ENCODE results near the gene ERP44.
"Not testable (repeated sequence)": the region's sequence is repeated elsewhere in the genome, so short reads cannot be mapped to it uniquely, and the experiment has no call there.

The ERP44 gene

DNA sequence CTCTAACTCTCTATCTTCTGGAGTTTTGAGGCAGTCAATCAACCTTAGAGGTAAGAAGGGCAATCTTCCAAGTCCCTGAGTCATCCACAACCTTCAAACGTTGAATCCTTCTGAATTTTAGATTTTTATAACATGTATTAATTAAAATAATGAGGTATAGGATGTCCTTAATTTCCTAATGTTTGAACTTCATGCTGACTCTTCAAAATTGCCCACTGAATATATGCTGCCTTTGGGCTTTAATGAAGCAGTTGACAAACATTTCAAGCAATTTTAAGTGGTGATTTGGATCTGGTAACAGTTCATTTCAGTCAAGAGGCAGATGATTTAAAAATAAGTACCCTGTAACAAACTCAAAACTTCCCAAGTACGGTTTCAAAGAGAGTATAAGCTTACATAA lies 26.0 kb downstream of the ERP44 start:
- Histone ChIP-seq H4K20me1 (ENCODE audit: control insufficient read depth, insufficient read depth, low read depth, low read length) (peaks cover 10% of the 10 kb centered on the region; the same call in 1 of the 2 replicates), H3K9me3 (ENCODE audit: control insufficient read depth, insufficient read depth, low read length) (no peaks in the 10 kb centered on the region), H3K36me3 (ENCODE audit: control insufficient read depth, low read length) (peaks cover 12% of the 10 kb centered on the region), H3K4me2 (ENCODE audit: low read length) (no peak overlapping the region), H3K27ac (ENCODE audit: low read depth, low read length) (no peak overlapping the region), H3F3A (ENCODE audit: control insufficient read depth, insufficient read depth) (no peaks in the 10 kb centered on the region), H3K4me3 (ENCODE audit: low read length) (no peak overlapping the region), H3K4me1 (ENCODE audit: control insufficient read depth, low read length) (peaks cover 22% of the 10 kb centered on the region), H3K79me2 (ENCODE audit: control insufficient read depth, low read length) (peaks cover 83% of the 10 kb centered on the region), H3K9me2 (replicated peaks; ENCODE audit: control insufficient read depth, low read length) (no peaks in the 10 kb centered on the region), H3K27me3 (ENCODE audit: control insufficient read depth, low read length) (no peaks in the 10 kb centered on the region)
- no peak for TF ChIP-seq CTCF (IDR thresholded peaks at IDR 0.05; ENCODE audit: low read depth, low read length, poor library complexity, severe bottlenecking)
- TF ChIP-seq EZH2phosphoT487 (IDR thresholded peaks at IDR 0.05; ENCODE audit: borderline replicate concordance, low read length), result no peak

- Histone ChIP-seq H3K9me3 (ENCODE audit: control insufficient read depth, insufficient read depth, low read length) (no peaks in the 10 kb centered on the region), H3K27ac (ENCODE audit: low read depth, low read length) (no peak overlapping the region), H3K4me1 (ENCODE audit: control insufficient read depth, low read length) (peaks cover 30% of the 10 kb centered on the region), H4K20me1 (ENCODE audit: control insufficient read depth, insufficient read depth, low read depth, low read length) (peaks cover 11% of the 10 kb centered on the region; the same call in 1 of the 2 replicates), H3K4me3 (ENCODE audit: low read length) (no peak overlapping the region), H3K36me3 (ENCODE audit: control insufficient read depth, low read length) (peaks cover 6% of the 10 kb centered on the region), H3K79me2 (ENCODE audit: control insufficient read depth, low read length) (peaks cover 75% of the 10 kb centered on the region), H3F3A (ENCODE audit: control insufficient read depth, insufficient read depth) (peaks cover 7% of the 10 kb centered on the region), H3K9me2 (replicated peaks; ENCODE audit: control insufficient read depth, low read length) (no peaks in the 10 kb centered on the region), H3K4me2 (ENCODE audit: low read length) (no peak overlapping the region), H3K27me3 (ENCODE audit: control insufficient read depth, low read length) (no peaks in the 10 kb centered on the region)
- TF ChIP-seq EZH2phosphoT487 (IDR thresholded peaks at IDR 0.05; ENCODE audit: borderline replicate concordance, low read length) (no peak), CTCF (IDR thresholded peaks at IDR 0.05; ENCODE audit: low read depth, low read length, poor library complexity, severe bottlenecking) (no peak)
These were observed 27.5 kb downstream of the ERP44 start for GRCh38 chr9:100071271-100071670.

- no peak overlapping the region for H3K27ac ChIP-seq (ENCODE audit: low read depth, low read length)
- no peaks in the 10 kb centered on the region for H3K9me3 ChIP-seq (ENCODE audit: control insufficient read depth, insufficient read depth, low read length)
- peaks cover 39% of the 10 kb centered on the region for H3K4me1 ChIP-seq (ENCODE audit: control insufficient read depth, low read length)
- TF ChIP-seq CTCF (IDR thresholded peaks at IDR 0.05; ENCODE audit: low read depth, low read length, poor library complexity, severe bottlenecking), result no peak
- TF ChIP-seq EZH2phosphoT487 (IDR thresholded peaks at IDR 0.05; ENCODE audit: borderline replicate concordance, low read length), result no peak
- H3K9me2 ChIP-seq (replicated peaks; ENCODE audit: control insufficient read depth, low read length), result no peaks in the 10 kb centered on the region
- H3K4me3 ChIP-seq (ENCODE audit: low read length), result no peak overlapping the region
- H3K79me2 ChIP-seq (ENCODE audit: control insufficient read depth, low read length), result peaks cover 75% of the 10 kb centered on the region
- H3K36me3 ChIP-seq (ENCODE audit: control insufficient read depth, low read length), result peaks cover 10% of the 10 kb centered on the region
- H3K27me3 ChIP-seq (ENCODE audit: control insufficient read depth, low read length), result no peaks in the 10 kb centered on the region
- H4K20me1 ChIP-seq (ENCODE audit: control insufficient read depth, insufficient read depth, low read depth, low read length), result peaks cover 15% of the 10 kb centered on the region; the same call in 1 of the 2 replicates
- H3F3A ChIP-seq (ENCODE audit: control insufficient read depth, insufficient read depth), result peaks cover 7% of the 10 kb centered on the region
- no peak overlapping the region for H3K4me2 ChIP-seq (ENCODE audit: low read length)
These were observed 28.4 kb downstream of the ERP44 start for GRCh38 chr9:100070104-100071041.

DNA sequence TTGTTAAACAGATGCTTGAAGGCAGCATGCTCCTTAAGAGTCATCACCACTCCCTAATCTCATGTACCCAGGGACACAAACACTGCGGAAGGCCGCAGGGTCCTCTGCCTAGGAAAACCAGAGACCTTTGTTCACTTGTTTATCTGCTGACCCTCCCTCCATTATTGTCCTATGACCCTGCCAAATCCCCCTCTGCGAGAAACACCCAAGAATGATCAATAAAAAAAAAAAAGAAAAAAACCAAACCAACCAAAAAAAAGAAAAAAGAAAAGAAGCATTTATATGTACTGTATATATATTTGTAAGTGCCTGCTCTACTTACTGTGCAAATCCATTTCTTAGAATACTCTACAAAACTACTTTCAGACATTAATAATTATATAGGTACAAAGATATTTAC lies 29.7 kb downstream of the ERP44 start:
- H3K27ac ChIP-seq (ENCODE audit: low read depth, low read length); H3K27me3 ChIP-seq (ENCODE audit: control insufficient read depth, low read length); H3F3A ChIP-seq (ENCODE audit: control insufficient read depth, insufficient read depth); H3K9me3 ChIP-seq (ENCODE audit: control insufficient read depth, insufficient read depth, low read length); H3K4me2 ChIP-seq (ENCODE audit: low read length); H3K36me3 ChIP-seq (ENCODE audit: control insufficient read depth, low read length); H4K20me1 ChIP-seq (ENCODE audit: control insufficient read depth, insufficient read depth, low read depth, low read length); H3K9me2 ChIP-seq (replicated peaks; ENCODE audit: control insufficient read depth, low read length); H3K4me3 ChIP-seq (ENCODE audit: low read length): not testable (repeated sequence)
- Histone ChIP-seq H3K4me1 (ENCODE audit: control insufficient read depth, low read length) (peaks cover 47% of the 10 kb centered on the region), H3K79me2 (ENCODE audit: control insufficient read depth, low read length) (peaks cover 75% of the 10 kb centered on the region)

DNA sequence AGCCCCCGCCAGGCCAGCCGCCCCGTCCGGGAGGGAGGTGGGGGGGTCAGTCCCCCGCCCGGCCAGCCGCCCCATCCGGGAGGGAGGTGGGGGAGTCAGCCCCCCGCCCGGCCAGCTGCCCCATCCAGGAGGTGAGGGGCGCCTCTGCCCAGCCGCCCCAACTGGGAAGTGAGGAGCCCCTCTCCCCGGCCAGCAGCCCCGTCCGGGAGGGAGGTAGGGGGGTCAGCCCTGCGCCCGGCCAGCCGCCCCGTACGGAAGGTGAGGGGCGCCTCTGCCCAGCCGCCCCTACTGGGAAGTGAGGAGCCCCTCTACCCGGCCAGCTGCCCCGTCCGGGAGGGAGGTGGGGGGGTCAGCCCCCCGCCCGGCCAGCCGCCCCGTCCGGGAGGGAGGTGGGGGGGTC lies 30.8 kb downstream of the ERP44 start:
- not testable (repeated sequence) for H3K27ac ChIP-seq (ENCODE audit: low read depth, low read length); H3K36me3 ChIP-seq (ENCODE audit: control insufficient read depth, low read length); H3F3A ChIP-seq (ENCODE audit: control insufficient read depth, insufficient read depth); H3K9me3 ChIP-seq (ENCODE audit: control insufficient read depth, insufficient read depth, low read length); H3K9me2 ChIP-seq (replicated peaks; ENCODE audit: control insufficient read depth, low read length); H3K4me2 ChIP-seq (ENCODE audit: low read length); H3K27me3 ChIP-seq (ENCODE audit: control insufficient read depth, low read length); H4K20me1 ChIP-seq (ENCODE audit: control insufficient read depth, insufficient read depth, low read depth, low read length); H3K4me3 ChIP-seq (ENCODE audit: low read length)
- Histone ChIP-seq H3K4me1 (ENCODE audit: control insufficient read depth, low read length) (peaks cover 52% of the 10 kb centered on the region), H3K79me2 (ENCODE audit: control insufficient read depth, low read length) (peaks cover 75% of the 10 kb centered on the region)

All from DOHH2 (cell line).